C4-2B (cell line): ENCODE results near the gene RAB24.
"Not testable (repeated sequence)": the region's sequence is repeated elsewhere in the genome, so short reads cannot be mapped to it uniquely, and the experiment has no call there.

Experiments used
- CTCF ChIP-seq: fragments of 450-650 bp; conservative IDR thresholded peaks from 2 replicates; pipeline ENCODE4 v1.5.1; 2017; ENCODE audit warnings: mild to moderate bottlenecking
- ZFX ChIP-seq: fragments of 450-650 bp; IDR thresholded peaks from 2 replicates; pipeline ENCODE4 v1.6.1; 2017

GRCh38 chr5:177258711-177259110 lies 44.8 kb downstream of the RAB24 start:
- not testable (repeated sequence) for TF ChIP-seq CTCF, ZFX
